GM19193 (cell line): ENCODE results near the gene CHST11.

Experiments
- POLR2A ChIP-seq: IDR thresholded peaks from 4 replicates; pipeline ENCODE4 v1.6.1; 2011; ENCODE audit not compliant: insufficient read depth, insufficient read length; ENCODE audit errors: extremely low read depth

The CHST11 gene

DNA sequence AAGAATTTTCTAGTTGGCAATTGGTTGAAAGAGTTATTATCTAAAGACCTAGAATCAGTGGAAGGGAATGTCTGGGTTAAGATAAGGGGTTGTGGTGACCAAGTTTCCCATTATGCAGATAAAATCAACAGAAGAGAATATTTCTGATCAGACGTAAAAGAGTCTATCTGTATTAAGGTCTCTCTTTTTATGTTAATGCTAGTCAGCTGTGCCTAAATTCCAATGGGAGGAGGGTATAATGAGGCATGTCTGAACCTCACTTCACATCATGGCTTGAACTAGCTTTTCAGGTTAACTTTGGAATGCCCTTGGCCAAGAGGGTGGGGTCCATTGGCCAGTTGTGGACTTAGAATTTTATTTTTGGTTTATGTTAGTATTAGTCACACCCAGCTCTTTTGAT lies 34.3 kb upstream of the CHST11 start:
- no peak for TF ChIP-seq POLR2A

GRCh38 chr12:104423273-104423672 lies 33.5 kb upstream of the CHST11 start:
- TF ChIP-seq POLR2A: no peak

DNA sequence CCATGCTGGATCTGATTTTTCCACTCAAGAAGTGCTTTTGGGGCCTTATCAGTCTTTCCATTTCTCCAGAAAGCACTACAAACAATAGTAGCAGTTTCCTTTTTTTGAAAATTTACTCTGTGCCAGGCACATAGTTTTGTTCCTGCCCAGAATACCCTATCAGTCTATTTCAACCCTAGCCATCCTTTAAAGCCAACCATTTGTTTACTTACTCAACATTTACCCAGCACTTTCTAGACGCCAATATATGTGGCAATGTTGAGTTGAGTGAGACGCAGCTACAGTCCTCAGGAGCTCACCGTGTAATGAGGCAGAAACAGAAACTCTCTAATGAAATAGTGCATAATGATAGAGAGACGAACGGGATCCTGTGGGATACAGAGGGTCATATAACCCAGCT lies 32.9 kb upstream of the CHST11 start:
- no peak for TF ChIP-seq POLR2A

DNA sequence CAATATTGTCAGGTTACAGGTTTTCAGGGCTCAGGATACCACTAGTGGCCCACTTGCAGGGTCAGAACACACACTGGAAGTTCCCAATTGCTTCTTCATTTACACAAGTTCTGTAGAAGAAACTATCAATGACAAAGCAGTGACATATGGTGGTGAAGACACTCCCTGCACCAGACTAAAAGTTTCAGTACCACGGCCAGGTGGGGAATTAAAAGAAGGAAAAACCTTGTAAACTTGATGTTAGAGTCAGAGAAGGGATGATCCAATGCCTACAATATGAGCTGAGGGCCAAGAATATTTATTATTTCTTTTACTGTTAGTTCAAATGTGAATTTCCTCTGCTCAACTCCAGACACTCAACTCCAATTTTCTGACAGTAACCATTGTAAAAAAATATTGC lies 31.8 kb upstream of the CHST11 start:
- no peak for TF ChIP-seq POLR2A

- no peak for TF ChIP-seq POLR2A
Observed at GRCh38 chr12:104425614-104426013, 31.1 kb upstream of the CHST11 start.

GRCh38 chr12:104426926-104427546 lies 29.7 kb upstream of the CHST11 start:
- no peak for TF ChIP-seq POLR2A

DNA sequence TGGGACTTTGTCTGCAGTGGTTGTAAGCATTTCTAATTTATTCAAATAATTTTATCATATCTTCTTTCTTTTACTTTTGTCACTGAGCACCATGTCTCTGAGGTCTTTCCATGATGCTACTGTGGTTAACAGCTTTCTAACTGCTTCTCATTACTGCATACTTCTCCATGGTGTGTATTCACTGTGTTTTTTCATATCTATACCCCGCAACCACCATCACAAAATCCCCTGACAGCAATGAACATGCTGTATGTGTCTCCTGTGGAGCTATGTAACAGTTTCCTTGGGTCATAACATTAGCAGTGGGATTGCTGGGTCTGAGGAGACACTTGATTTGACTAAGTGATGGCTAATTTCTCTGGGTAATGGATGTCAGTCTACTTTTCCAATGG lies 29.2 kb upstream of the CHST11 start:
- no peak for TF ChIP-seq POLR2A

GRCh38 chr12:104433061-104433460 lies 23.7 kb upstream of the CHST11 start:
- no peak for TF ChIP-seq POLR2A

- no peak for TF ChIP-seq POLR2A
Observed at GRCh38 chr12:104434129-104434528, 22.6 kb upstream of the CHST11 start.

GRCh38 chr12:104435175-104435574 lies 21.6 kb upstream of the CHST11 start:
- TF ChIP-seq POLR2A: no peak

DNA sequence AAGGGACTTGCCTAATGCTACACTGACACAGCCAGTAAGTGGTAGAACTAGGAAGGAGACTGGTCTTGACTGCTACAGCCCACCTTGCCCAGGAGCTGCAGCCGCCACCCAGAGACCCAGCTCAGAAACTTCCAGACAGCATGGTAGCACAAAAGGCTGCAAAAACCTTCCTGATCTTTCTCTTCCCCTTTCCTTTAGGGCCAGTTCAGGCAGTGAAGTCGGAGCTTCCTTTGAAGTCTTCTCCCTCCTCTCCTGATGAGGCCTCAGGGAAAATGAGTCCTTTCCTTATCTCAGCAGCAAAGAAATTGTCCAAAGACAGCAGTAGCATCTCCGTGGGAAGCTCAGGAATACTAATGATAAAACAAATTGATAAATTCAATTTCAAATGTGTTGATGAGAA lies 21.0 kb upstream of the CHST11 start:
- TF ChIP-seq POLR2A: no peak

- TF ChIP-seq POLR2A: no peak
Observed at GRCh38 chr12:104436790-104437189, 20.0 kb upstream of the CHST11 start.

DNA sequence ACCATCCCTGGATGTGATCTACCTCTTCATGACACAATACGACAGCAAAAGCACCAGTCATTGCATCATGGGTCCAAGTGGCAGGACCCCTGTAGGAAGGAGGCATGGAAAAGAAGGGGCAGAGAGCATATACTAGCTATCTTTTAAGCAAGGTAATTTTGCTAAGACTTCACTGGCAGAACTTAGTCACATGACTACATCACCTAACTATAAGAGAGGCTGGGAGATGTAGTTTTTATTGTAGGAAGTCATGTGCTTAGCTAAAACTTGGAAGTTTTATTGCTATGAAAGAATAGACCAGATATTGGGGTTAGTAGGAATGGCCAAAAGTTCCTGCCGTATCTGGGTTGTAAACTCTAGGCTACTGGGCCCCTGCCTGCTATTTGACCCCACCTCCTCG lies 18.6 kb upstream of the CHST11 start:
- TF ChIP-seq POLR2A: no peak

DNA sequence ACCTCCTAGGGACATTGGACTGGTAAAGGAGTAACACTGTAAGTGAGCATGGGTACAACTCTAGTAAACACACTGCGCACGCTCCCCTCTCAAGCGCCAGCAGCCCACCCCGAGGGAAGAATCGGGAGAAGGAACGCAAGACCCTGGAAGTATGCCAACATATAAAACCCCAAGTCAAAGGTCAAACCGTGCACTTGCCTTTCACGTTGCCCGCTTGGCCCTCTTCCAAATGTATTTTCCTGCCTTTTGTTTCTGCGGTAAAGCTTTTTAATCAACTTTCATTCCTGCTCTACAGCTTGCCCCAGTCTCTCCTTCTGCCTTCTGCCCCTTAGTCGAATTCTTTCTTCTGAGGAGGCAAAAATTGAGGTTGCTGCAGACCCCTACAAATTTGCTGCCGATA lies 17.6 kb upstream of the CHST11 start:
- no peak for TF ChIP-seq POLR2A

DNA sequence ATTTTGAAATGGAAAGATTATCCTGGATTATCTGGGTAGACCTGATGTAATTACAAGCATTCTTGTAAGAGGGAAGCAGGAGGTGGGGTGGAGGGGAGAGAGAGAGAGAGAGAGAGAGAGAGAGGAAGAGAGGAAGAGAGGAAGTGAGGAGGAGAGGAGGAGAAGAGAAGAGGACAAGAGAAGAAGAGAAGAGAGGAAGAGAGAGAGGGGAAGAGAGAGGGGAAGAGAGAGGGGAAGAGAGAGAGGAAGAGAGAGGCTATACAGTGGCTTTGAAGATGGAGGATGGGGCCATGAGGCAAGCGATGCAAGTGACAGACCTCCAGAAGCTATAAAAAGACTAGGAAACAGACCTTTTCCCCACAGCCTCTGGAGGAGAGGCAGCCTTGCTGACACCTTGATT lies 13.7 kb upstream of the CHST11 start:
- TF ChIP-seq POLR2A: no peak

- TF ChIP-seq POLR2A: no peak
Observed at GRCh38 chr12:104446646-104447421, 9.9 kb upstream of the CHST11 start.
